Skin of body (tissue), 2 donors: Measurements from ENCODE around the gene MEF2D. TPM values are rescaled to one million over a fixed set of nuclear protein-coding genes. Genes with fewer than 3 reads are reported as not detected.
A peak's percentile ranks its signal among the peaks of the same experiment; 100 is the strongest.

Source experiments
- DNase-seq: peaks from one replicate; lab custom pipeline; 2025; lab: John Stamatoyannopoulos, UW
- total RNA-seq: library from RNA; depleted of rRNA; stranded (reverse); fragments of >200 nt; gene quantifications from one replicate; pipeline ENCODE4 v1.2.3, GENCODE V29; 2014

Gene MEF2D
- total RNA-seq, 1 donor from 2014 or later: 11.2 TPM

- DNase-seq: no peak
Measured at GRCh38 chr1:156471496-156472490, 28.8 kb downstream of the MEF2D start.

DNA sequence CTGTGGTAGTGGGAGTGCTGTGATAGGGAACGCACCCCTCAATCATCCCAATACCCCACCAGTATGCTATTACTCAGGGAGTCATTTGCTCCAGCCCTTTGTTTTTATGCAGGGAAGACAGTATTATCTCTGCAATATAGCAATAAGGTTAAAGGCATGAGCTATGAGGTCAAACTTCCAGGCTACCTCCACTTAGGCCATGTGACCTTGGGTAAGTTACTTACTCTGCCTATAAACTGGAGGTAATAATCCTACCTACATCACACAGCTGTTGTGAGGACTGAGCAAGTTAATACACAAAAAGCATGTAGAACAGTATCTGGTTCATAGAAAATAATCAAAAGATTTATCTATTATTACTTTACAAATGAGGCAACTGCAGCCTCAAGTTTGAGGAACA, 30.1 kb downstream of the MEF2D start:
- no peak for DNase-seq

GRCh38 chr1:156468693-156469345, 31.8 kb downstream of the MEF2D start:
- no peak for DNase-seq

- no peak for DNase-seq
Measured at GRCh38 chr1:156467906-156468305, 32.7 kb downstream of the MEF2D start.

- no peak for DNase-seq
Measured at GRCh38 chr1:156467385-156467784, 33.2 kb downstream of the MEF2D start.

DNA sequence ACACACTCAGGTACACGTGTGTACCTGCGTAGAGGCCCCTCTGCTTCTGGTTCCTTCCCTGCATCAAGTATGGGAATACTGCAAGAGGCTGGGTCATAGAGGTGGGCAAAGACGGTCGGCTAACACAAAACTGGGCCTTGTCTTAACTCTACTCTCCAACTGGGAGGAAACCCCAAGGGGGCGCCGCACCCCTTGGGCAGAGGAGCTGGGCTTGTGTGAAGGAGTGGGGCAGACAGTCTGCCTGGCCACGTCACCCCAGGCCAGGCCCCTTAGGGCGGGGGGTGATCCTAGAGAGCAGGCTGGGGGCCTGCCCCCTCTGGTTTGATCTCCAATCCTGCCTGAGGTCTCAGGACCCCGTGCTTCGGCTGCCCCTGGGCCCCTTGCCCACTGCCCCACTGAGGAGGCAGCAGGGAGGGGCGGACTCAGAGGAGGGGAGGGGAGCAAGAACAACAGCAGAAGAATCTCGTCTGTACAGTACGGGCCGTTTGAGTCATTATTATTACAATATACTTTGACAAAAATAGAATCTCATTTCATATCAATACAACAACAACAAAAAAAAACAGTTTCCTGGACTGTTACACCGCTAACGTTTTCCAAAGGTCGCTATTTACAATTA, 34.7 kb downstream of the MEF2D start:
- DNase-seq: no peak

DNA sequence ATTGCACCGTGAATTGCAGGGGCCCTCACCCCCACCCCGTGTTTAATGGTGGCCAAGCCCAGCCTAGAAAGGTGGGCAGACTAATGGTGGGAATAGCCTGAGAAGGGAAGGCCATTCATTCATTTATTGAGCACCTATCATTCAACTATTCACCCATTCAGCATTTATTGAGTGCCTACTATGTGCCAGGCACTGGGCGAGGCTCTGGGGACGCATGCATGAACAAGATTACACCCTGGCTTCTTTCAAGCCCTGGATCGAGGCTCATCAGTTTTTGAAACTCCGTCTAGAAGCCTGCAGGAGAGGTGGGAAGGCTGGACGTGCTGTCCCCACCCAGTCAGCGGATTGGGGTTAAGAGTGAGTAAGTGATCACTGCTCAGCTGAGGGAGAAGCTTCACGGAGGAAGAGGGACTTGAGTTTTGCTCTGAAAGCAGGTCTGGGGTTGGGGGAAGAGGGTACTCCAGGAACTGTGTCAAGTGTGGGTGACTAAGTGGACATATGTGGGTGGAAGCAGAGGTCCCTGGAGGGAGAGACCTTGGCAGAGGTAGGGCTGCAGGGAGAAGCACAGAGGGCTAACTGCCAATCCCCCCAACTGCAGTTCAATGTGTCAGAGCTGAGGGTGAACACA, 35.6 kb downstream of the MEF2D start:
- DNase-seq: no peak

- DNase-seq: no peak
Measured at GRCh38 chr1:156464335-156464734, 36.2 kb downstream of the MEF2D start.

GRCh38 chr1:156463874-156464273, 36.7 kb downstream of the MEF2D start:
- DNase-seq: no peak

- DNase-seq: no peak
Measured at GRCh38 chr1:156462954-156463795, 37.4 kb downstream of the MEF2D start.

- no peak for DNase-seq
Measured at GRCh38 chr1:156461781-156462647, 38.6 kb downstream of the MEF2D start.

DNA sequence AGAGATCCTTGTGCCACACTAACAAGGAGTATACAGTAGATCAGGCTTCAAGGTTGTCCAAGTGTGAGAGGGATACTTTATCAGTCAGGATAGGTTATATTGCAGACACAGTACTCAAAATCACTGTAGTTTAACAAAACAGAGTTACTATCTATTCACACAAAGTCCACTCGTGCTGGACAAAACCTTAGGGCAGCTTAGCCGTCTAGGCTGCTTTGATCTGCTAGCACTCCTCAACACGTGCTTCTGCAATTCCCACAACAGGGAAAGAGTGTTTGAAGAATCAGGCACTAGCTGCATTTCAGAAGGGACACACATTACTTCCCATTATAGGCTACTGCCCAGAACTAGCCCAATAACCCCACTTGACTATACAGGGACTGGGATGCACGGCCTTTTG, 39.5 kb downstream of the MEF2D start:
- DNase-seq: no peak

GRCh38 chr1:156460525-156460924, 40.0 kb downstream of the MEF2D start:
- no peak for DNase-seq

- no peak for DNase-seq
Measured at GRCh38 chr1:156458181-156458503, 42.4 kb downstream of the MEF2D start.

- peak; percentile 97 for DNase-seq
Measured at GRCh38 chr1:156456625-156457465, 43.7 kb downstream of the MEF2D start.

DNA sequence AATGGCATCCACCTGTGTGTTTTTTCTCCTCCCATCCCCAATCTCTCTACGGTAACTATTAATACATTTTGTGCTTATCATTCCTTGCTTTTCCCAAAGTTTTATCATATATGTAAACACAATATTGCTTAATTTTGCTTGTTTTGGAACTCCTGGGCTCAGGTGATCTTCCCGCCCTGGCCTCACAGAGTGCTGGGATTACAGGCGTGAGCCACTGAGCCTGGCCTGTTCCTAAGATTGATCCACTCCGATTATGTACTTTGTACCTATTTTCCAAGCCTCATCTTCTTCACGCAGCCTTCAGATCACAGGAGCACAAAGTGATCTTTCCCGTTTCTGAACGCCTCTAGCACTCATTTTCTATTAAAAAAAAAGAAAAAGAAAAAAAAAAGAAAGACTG, 45.2 kb downstream of the MEF2D start:
- DNase-seq: no peak

DNA sequence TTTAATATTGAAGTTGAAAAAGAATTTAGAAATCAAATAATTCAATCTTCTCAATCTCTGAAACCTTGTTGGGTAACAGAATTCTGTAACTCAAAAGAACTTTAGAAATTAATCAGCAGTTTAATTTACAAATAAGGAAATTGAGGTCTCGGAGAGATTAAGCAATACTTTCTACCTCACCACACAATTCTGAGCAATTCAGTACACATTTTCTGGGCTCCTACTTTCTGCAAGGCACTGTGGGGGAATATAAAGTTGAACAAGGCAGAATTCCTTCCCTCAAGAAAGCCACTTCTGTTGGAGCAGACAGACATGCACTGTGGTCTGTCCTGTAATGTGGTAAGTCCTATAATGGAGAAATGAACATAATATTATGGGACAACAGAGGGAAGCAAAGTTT, 47.7 kb downstream of the MEF2D start:
- no peak for DNase-seq

DNA sequence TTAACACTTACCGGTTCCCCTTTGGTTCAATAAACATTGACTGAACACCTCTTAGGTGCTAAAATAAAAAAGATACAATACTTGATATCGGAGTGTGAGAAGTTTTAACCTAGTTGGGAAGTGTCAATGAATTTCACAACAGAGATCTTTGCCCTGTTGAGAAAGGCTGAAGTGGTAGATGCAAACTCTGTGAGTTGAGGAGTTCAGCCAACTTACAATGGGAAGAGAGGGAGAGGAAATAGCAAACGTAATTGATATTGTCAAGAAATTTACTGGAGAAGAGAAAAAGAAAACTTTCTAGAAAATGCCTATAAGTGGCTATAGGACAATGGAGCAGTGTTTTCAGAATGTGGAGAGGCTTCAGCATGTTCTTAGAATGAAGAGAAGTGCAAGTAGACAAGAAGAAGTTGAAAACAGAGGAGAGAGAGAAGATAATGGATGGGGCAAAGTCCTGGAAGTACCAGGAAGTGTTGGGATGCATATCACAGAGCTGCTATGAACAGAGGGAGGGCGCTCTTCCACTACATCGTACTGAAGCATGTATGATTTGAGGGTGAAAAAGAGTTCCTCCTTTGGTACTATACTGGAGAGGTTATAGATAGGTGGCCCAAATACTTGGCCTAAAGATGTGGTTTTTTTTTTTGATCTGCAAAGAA, 48.9 kb downstream of the MEF2D start:
- no peak for DNase-seq
